ENCODE data around the gene NOXO1.
"Not testable (repeated sequence)": the region's sequence is repeated elsewhere in the genome, so short reads cannot be mapped to it uniquely, and the experiment has no call there.

Gene NOXO1

DNA sequence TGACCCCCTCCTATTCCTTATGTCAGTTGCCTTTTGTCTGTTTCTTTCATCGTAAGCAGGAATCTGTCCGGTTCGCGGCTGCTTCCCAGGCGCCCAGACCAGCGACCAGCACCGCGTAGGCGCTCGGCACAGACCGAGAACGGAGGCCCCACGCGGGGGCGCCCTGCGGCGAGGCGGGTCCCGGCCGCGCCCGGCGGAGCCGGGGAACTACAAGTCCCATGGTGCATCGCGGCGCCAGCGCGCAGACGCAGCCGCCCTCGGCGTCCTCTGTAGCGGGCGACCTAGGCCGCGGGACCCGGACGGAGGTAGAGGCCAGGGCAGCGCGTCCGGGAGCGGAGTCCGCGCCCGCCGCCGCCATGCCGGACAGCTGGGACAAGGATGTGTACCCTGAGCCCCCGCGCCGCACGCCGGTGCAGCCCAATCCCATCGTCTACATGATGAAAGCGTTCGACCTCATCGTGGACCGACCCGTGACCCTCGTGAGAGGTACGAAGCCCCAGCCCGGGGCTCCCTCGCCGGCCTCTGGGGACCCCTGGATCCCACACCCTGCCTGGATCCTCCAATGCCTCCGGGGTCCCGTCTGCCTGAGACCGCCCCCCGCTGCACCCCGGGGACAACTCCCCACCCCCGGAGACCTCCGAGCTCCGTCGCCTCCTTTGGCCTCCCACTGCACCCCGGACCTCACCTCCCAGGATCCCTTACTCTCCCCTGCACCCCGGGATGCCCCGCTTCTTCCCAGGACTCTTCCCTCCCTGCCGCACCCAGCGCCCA is 21.8 kb downstream of the NOXO1 start, which contains the start of gene NDUFB10:
Gene NDUFB10, plus strand, starts transcription at position 270 of the 771 bp plus-strand sequence. Its CDS starts 87 bp downstream, at position 357.
- DNase-seq, result peak; percentile 61

DNA sequence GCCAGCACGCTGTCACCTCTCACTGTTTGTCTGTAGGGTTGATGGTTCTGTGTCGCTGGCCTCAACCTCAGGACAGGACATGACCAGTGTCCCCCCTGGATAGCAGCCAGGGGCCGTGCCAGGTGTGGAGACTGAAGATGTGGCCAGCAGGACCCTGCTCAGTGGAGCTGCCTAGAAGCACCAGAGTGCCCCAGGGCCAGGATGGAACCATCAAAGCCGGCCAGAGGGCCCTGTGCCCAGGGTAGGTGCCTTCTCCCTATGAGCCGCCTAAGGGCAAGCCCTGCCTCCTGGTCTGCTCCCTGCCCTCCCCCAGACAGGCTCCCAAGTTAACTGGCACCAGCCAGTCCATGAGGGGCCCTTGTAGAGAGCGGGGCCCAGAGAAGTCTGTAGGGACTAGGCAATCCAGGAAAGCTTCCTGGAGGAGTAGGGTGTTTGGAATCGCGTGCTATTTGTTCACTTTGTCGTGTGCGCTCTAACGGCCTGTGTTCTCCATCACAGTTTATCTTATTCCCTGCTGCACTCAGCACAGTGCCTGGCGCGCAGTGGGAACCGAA is 22.5 kb downstream of the NOXO1 start:
- DNase-seq, result no peak

DNA sequence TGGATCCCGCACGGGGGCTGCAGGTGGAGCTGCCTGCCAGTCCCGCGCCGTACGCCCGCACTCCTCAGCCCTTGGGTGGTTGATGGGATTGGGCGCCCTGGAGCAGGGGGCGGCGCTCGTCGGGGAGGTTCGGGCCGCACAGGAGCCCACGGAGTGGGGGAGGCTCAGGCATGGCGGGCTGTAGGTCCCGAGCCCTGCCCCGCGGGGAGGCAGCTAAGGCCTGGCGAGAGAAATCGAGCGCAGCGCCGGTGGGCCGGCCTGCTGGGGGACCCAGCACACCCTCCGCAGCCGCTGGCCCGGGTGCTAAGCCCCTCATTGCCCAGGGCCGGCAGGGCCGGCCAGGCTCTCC is 23.2 kb downstream of the NOXO1 start:
- not testable (repeated sequence) for DNase-seq

DNA sequence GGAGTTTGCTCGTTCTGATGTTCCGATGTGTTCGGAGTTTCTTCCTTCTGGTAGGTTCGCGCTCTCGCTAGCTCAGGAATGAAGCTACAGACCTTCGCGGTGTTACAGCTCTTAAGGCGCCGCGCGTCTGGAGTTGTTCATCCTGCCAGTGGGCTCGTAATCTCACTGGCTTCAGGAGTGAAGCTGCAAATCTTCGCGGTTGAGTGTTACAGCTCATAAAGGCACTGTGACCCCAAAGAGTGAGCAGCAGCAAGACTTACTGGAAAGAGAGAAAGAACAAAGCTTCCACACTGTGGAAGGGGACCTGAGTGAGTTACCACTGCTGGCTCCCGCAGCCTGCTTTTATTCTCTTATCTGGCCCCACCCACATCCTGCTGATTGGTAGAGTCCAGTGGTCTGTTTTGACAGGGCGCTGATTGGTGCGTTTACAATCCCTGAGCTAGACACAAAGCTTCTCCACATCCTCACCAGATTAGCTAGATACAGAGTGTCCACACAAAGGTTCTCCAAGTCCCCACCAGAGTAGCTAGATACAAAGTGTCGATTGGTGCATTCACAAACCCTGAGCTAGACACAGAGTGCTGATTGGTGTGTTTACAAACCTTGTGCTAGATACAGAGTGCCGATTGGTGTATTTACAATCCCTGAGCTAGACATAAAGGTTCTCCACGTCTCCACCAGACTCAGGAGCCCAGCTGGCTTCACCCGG is 23.7 kb downstream of the NOXO1 start:
- DNase-seq, result not testable (repeated sequence)

DNA sequence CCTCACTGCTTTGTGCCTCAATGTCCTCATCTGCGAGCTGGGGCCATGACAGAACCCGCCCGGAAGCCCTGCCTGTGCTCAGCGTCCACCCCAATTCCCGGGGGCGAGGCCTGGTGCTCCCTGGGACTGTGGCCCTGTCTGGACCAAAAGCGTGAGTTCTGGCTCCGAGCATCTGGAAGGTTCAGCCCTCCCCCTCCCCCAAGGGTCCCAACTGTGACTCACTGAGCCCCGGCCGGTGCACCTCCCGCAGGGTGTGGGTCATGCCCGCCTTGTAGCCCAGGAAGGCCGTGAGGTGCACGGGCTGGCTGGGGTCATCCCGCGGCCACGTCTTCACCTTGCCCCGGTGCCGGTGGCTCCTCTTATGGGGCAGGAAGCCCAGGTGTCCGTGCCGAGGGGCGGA is 27.5 kb downstream of the NOXO1 start:
- no peak for DNase-seq

DNA sequence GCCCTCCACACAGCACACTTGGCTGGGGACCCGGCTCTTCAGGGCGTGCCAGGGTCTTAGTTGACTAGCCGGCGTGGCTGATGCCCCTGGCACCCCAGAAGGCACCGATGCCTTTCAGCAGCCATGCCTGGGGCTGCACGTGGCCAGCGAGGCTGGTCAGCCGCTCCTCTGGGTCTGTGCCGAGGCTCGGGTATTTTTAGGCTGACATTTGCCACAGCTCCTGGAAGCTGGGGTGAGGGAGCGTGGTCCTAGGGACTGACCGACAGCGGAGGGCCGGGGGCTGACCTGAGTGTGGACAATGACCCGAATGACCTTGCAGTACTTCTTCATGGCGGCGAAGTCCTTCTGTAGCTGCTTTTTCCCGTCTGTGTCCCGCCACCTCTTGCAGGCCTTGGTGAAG is 30.7 kb downstream of the NOXO1 start:
- DNase-seq, result no peak

DNA sequence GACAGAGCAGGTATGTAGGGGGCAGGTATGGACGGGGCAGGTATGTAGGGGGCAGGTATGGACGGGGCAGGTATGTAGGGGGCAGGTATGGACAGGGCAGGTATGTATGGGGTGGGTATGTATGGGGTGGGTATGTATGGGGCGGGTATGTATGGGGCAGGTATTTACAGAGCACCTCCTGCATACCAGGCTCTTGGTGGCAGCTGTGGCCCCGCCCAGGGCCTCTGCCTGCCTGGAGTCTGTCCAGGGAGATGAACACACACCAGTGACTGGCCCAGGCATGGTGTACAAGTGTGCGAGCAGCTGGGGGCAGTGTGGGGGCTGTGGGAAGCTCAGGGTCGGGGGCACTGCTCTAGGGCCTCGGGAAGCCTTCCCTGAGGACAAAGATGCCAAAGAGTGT is 31.2 kb downstream of the NOXO1 start:
- no peak for DNase-seq

DNA sequence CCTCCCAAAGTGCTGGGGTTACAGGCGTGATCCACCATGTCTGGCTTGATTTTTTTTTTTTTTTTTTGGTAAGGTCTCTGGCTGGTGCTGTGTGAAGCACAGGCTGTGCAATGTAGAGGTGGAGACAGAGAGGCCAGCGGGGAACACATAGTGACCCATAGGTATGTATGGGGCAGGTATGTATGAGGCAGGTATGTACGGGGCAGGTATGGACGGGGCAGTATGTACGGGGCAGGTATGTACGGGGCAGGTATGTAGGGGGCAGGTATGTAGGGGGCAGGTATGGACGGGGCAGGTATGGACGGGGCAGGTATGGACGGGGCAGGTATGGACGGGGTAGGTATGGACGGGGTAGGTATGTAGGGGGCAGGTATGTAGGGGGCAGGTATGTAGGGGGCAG is 31.8 kb downstream of the NOXO1 start:
- no peak for DNase-seq

DNA sequence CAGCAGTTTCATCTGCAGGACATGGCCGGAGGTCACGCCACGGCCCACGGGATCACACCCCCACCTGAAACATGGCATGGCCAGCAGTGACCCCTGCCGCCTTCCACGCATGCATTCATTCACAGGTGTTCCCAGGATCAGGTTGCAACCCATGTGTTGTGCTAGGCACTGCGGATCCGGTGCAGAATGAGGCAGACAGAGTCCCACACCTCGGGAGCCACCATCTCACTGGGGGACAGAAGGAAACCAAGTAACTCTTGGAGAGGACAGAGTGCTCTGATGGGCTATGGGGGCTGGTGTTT is 33.9 kb downstream of the NOXO1 start:
- no peak for DNase-seq

DNA sequence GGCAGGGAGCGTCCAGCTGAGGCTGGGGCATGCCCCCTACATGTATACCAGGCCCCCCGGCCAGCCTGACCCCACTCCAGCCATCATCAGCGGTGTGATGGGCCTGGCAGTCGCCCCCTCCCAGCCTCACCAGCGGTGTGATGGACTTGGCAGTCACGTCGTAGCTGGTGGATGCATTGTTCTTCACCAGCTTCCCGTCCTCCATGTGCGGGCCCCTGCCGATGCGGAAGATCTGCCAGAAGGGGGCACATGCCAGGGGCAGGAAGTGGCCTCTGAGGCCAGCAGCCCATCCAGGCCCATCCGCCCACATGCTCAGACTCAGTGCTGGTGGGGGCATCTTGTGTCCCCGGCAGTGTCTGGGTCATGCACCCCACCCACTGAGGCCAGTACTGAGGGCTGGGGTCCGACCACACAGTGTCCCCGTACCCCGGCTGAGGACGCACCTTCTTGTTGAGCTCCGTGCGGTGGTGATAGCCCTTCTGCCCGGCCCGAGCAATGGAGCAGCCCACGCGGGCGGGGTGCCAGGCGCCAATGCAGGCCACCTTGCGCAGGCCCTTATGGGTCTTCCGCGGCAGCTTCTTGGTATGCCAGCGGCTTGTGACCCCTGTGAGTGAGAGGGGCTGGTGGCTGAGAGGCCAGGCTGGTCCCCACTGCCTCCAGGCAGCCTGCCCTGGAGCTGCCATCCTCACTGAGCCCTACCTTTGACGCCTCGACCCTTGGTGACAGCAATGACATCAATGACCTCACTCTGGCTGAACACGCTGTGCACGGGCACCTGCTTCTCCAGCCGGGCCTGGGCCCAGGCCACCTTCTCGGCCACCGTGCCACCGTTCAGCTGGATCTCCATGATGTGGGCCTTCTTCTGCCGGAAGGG is 34.5 kb downstream of the NOXO1 start:
- no peak for DNase-seq

DNA sequence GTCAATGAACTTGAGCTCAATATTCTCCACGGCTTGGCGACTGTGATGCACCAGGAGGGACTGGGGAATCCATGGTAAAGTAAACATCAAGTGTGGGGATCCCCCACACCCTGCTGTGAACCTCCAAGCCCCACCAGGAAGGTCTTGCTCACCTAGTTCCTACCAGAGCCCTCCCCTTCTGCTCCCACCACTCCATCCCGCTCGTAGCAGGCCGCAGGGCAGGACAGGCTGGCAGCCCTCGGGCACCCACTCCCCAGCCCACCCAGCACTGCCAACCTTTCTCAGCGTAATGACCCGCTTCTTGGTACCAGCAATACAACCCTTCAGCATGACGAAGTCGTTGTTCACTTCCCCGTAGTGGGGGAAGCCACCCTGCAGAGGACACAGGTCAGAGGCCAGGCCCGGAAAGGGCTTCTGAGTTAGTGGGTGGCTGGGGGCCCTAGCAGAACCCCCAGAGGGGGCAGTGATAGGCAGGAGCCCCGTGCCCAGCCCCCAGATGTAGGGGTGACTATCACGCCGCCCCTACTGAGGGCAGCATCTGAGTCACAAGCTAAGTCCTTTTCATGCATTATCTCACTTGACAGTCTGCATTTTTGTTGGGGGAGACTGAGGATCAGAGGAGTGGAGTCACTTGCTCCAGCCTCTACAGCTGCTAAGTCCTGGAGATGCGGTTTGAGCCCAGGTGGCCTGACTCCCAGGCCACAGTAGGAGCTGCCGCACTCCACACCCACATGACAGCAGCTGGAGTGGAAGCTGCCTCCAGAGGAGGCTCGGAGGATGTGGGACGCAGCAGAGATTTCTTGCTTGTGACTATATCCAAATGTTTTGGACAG is 35.5 kb downstream of the NOXO1 start:
- no peak for DNase-seq

DNA sequence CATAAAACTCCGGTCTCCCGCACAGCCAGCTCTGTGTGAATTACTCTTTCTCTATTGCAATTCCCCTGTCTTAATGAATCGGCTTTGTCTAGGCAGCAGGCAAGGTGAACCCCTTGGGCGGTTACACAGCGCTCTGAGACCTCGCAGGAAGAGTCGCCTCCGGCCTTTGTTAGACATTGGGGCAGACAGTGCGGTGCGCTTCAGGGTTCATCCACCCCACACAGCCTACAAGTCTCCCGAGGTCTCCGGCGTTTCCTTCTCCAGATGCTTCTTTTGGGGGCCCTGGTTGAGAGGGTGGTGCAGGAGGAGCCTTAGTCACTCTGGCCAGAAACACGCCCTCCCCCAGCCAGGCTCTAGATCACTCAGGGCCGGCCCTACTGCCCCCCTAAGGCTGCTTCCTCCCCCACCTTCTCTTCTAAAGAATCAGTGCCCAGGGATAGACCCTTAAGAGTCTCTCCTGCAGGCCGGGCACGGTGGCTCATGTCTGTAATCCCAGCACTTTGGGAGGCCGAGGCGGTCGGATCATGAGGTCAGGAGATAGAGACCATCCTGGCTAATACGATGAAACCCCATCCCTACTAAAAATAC is 36.6 kb downstream of the NOXO1 start:
- DNase-seq, result no peak

DNA sequence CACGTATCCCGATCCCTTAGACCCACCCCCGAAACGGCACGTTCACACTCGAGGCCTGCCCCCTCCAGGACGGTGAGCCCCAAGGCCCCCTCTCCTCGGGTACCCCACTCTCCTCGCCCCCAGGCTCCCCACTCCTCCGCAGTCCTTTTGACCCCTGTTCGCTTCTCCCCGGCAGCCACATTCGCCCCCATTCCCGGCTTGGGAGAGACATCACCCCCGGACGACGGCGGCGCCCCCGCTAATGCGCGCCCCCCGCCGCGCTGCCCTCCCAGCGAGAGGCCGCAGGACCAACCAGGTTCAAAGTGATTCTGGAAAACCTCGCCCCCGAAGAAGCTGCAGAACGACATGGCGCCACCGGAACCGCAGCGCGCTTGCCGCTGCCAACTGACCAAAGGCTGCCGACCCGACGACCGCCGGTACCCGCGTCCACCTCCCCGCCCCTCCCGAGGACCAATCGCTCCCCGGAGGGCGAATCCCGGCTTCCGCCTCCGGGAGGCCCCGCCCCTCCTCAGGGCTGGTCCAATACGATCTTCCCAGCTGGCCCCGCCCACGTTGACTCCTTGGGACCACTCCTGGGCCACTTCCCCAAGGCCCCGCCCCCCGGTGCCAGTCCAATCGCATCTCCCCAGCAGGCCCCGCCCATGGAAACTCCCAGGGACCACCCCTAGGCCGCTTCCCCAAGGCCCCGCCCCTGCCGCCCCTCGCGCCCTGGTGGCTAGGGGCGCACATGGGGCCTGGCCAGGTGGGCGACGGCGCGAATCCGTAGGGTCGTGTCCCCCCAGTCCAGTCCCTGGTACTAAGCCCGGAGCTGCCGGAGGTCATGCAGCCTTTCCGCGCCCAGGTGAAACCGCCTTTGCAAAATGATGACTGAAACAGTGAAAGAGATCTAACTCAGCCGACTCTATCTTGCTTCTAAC is 38.2 kb downstream of the NOXO1 start, which contains the start of gene MSRB1:
Gene MSRB1, minus strand, starts transcription at position 390 of the 917 bp plus-strand sequence. Its CDS starts 43 bp downstream, at position 347.
- peak; percentile 95 for DNase-seq

DNA sequence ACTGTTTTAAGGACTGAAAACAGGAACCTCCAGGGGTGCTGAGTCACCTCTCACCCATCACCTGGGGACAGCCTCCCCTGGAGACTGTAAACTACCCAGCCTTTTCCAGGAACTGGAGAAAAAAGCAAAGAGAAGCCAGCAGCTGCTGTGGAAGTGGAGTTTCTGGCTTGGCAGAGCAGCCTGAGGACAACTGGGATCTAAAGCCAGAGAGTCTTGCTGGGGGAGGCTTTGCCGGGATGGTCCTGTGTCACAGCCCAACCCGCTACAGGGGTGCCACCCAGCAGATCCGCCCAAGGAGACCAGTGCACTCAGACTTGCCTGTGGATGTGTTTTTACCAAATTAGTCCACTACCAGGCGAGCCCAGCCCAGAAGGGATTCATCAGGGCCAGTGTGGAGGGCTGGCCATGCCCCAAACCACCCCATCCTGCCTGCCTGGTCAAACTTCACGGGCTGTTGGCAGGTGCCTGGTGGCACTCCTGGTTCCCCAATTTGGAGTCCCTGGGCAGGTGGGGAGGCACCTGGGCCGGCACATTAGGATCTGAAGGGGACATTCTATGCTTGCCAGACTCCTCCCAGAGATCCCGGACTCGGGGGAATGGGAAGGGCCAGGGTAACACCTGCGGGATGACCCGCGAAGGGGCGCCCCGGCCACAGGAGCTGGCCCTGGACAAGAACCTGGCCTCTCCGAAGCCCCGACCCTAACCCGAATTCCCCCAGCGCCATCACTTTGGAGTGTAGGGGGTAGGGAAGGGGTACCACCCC is 39.0 kb downstream of the NOXO1 start:
- DNase-seq, result peak; percentile 86

DNA sequence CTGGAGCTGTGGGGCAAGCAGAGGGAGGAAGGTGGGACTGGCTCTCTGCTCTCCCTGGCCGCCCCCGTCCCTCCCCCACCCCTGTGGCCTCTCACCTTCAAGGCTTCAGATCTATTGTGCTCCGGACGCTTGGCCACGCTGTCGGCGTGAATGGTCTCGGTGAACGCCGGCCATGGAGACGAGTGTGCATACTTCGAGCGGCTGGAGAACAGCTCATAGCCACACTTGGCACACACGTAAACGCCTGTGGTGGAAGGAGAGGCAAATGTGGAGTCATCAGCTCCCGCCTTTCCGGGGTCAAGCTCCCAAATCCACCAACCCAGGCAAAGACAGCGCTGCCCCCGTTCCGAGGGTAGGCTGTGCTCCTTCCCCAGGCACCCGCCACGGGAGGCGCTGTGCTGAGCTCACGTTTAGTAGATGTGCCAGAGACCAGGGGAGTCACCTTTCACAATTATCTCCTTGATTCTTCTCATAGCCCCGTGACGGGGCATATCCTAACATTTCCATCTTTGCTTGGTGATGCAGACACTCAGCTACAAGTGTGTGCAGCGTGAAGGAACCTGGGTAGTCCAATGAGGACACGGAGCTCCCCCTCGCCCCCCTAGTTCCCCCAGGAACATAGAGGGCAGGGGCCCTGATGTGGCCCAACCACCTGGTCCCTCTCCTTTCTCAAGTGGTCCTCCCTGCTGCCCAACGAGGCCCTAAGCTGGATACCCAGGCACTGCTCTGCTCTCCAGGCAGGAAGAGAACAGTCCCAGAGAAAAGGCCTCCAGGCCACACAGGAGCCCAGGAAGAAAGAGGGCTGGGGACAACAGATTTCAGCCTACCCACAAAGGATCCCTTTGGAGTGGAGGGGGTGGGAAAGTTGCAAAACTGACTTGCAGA is 39.9 kb downstream of the NOXO1 start:
- DNase-seq, result peak; percentile 41

DNA sequence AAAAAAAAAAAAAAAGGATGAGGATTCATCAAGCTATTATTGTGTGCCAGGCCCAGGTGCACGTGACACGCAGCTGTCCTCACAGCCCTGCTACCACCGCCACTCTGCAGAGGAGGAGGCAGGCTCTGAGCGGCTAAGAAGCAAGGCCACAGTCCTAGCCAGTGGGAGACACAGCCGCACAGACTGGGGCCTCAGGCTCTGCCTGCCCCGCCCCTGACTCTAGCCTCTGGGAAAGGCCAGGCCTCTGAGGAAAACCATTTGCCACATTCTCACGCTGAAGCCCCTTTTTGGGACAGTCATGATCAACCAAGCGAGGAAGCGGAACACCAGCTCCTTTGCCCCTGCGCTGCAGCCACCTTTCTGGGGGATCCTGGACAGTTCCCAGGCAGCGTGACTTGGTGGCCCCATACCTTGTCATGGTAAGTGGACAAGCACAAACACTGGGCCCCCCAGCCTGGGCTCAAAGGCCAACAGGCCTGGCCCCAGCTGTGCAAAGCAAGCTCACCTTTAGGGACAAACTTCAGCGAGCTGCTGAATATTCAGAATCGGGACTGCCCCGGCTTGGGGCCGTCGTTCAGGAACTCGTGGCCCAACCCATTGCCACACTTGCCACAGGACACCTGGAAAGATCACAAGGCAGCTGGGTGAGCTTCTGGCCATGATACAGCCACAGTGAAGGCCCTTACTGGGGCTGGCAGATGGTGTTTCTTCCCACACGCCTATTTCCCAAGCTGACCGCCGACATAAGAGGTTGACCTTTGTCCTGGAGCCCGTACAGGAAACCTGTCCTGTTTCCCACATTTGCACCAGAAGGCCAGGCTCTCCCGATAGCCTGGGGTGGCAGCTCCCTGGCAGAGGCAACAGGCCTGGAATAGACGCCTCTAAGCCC is 40.8 kb downstream of the NOXO1 start:
- DNase-seq, result peak; percentile 91

DNA sequence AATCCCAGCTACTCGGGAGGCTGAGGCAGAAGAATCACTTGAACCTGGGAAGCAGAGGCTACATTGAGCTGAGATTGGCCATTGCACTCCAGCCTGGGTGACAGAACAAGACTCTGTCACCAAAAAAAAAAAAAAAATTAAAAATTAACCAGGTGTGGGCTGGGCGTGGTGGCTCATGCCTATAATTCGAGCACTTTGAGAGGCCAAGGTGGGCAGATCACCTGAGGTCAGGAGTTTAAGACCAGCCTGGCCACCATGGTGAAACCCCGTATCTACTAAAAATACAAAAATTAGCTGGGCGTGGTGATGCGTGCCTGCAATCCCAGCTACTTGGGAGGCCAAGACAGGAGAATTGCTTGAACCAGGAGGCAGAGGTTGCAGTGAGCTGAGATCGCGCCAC is 41.4 kb downstream of the NOXO1 start:
- not testable (repeated sequence) for DNase-seq

DNA sequence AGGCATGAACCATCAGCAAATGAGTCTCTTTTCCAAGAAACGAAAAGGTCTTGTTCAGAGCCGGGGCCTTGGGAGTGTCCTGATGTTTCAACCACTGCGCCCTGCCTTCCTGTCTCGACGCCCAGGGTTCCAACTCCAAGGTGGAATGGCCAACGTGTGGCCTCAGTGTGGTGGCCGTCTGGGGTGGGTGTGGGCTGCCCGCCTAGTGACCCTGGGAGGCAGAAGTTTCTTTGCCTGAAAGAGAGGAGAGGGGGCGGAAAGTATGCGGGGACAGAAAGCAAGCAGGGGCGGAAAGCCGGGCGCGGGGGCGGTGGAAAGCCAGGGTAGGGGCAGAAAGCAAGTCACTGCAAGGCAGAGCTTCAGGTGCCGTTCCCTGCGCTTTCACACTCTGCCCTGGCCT is 42.4 kb downstream of the NOXO1 start:
- DNase-seq, result no peak
